Skeletal muscle tissue (tissue), 4 donors: Measurements from ENCODE around the gene MRAS. TPM values are rescaled to one million over a fixed set of nuclear protein-coding genes. Genes with fewer than 3 reads are reported as not detected.
"Not testable (repeated sequence)": the region's sequence is repeated elsewhere in the genome, so short reads cannot be mapped to it uniquely, and the experiment has no call there.

Source experiments
- H3K27ac ChIP-seq: one replicate; pipeline ENCODE4 v1.7.0; 2013; ENCODE audit warnings: mild to moderate bottlenecking, low read depth, low read length, inconsistent platforms
- H3K27me3 ChIP-seq, 3 donors: one replicate each; pipeline ENCODE4 v1.7.0; 2013; ENCODE audit warnings: low read length in 3 of 3; ENCODE audit not compliant: control insufficient read depth in 3 of 3, insufficient read depth in 3 of 3
- H3K36me3 ChIP-seq, 3 donors: one replicate each; pipeline ENCODE4 v1.7.0; 2013; ENCODE audit warnings: low read length in 3 of 3; ENCODE audit not compliant: control insufficient read depth in 3 of 3, insufficient read depth in 3 of 3
- H3K4me1 ChIP-seq, 3 donors: one replicate each; pipeline ENCODE4 v1.7.0; 2013; ENCODE audit warnings: low read length in 3 of 3, mild to moderate bottlenecking in 3 of 3; ENCODE audit not compliant: control insufficient read depth in 3 of 3, insufficient read depth in 3 of 3
- H3K4me3 ChIP-seq, 3 donors: one replicate each; pipeline ENCODE4 v1.7.0; 2013; ENCODE audit warnings: low read length in 3 of 3
- H3K9ac ChIP-seq, 3 donors: one replicate each; pipeline ENCODE4 v1.7.0; 2013; ENCODE audit warnings: low read length in 3 of 3, mild to moderate bottlenecking in 3 of 3, moderate library complexity in 2 of 3, low read depth in 1 of 3
- H3K9me3 ChIP-seq, 3 donors: one replicate each; pipeline ENCODE4 v1.7.0; 2013; ENCODE audit warnings: low read length in 3 of 3; ENCODE audit not compliant: control insufficient read depth in 3 of 3
- total RNA-seq: library from RNA; depleted of rRNA; stranded (reverse); fragments of >200 nt; gene quantifications from one replicate; pipeline ENCODE4 v1.2.3, GENCODE V29; 2014
- donor health status: Osteomylitis.

MRAS gene
- total RNA-seq, 1 donor from 2014 or later = 28.7 TPM

- H3K9ac ChIP-seq = no peak overlapping the region
- H3K9me3 ChIP-seq = no peaks in the 10 kb centered on the region
- peaks cover 7 to 8% (median 7%) of the 10 kb centered on the region in 3 donors for H3K4me1 ChIP-seq
- H3K4me3 ChIP-seq = no peak overlapping the region
- no peak overlapping the region for H3K27ac ChIP-seq
- H3K27me3 ChIP-seq = no peaks in the 10 kb centered on the region
- H3K36me3 ChIP-seq = peaks cover 36 to 50% (median 40%) of the 10 kb centered on the region in 3 donors
Measured at GRCh38 chr3:138405486-138405885, 57.1 kb downstream of the MRAS start.

GRCh38 chr3:138406606-138407005 is 58.2 kb downstream of the MRAS start:
- Histone ChIP-seq H3K27ac (no peak overlapping the region), H3K9ac (no peak overlapping the region), H3K9me3 (no peaks in the 10 kb centered on the region), H3K4me1 (peaks cover 0 to 3% (median 0%) of the 10 kb centered on the region in 3 donors), H3K4me3 (no peak overlapping the region), H3K27me3 (no peaks in the 10 kb centered on the region), H3K36me3 (peaks cover 31 to 40% (median 31%) of the 10 kb centered on the region in 3 donors)

GRCh38 chr3:138407236-138407907 is 59.0 kb downstream of the MRAS start:
- H3K4me3 ChIP-seq = no peak overlapping the region
- no peaks in the 10 kb centered on the region for H3K27me3 ChIP-seq
- no peaks in the 10 kb centered on the region for H3K9me3 ChIP-seq
- H3K9ac ChIP-seq = no peak overlapping the region
- H3K4me1 ChIP-seq = peaks cover 0 to 3% (median 0%) of the 10 kb centered on the region in 3 donors
- peaks cover 25 to 33% (median 28%) of the 10 kb centered on the region in 3 donors for H3K36me3 ChIP-seq
- no peak overlapping the region for H3K27ac ChIP-seq

- Histone ChIP-seq H3K36me3 (peaks cover 16 to 18% (median 18%) of the 10 kb centered on the region in 3 donors), H3K4me3 (no peak overlapping the region), H3K27ac (no peak overlapping the region), H3K9me3 (no peaks in the 10 kb centered on the region), H3K27me3 (no peaks in the 10 kb centered on the region), H3K9ac (no peak overlapping the region), H3K4me1 (peaks cover 3 to 10% (median 8%) of the 10 kb centered on the region in 3 donors)
Measured at GRCh38 chr3:138408751-138409570, 60.6 kb downstream of the MRAS start.

GRCh38 chr3:138412821-138413551 is 64.6 kb downstream of the MRAS start:
- Histone ChIP-seq H3K27me3 (no peaks in the 10 kb centered on the region), H3K4me1 (peaks cover 4 to 12% (median 12%) of the 10 kb centered on the region in 3 donors), H3K27ac (no peak overlapping the region), H3K9ac (no peak overlapping the region), H3K9me3 (no peaks in the 10 kb centered on the region), H3K36me3 (no peaks in the 10 kb centered on the region), H3K4me3 (no peak overlapping the region)

- not testable (repeated sequence) for H3K9ac ChIP-seq, H3K9me3 ChIP-seq, H3K36me3 ChIP-seq, H3K4me3 ChIP-seq, H3K27me3 ChIP-seq, H3K27ac ChIP-seq
- peaks cover 9 to 24% (median 12%) of the 10 kb centered on the region in 3 donors for H3K4me1 ChIP-seq
Measured at GRCh38 chr3:138416236-138416635, 67.9 kb downstream of the MRAS start.

GRCh38 chr3:138417559-138417982 is 69.2 kb downstream of the MRAS start:
- Histone ChIP-seq H3K4me1 (peaks cover 9 to 23% (median 11%) of the 10 kb centered on the region in 3 donors), H3K36me3 (no peaks in the 10 kb centered on the region), H3K27me3 (no peaks in the 10 kb centered on the region), H3K9ac (no peak overlapping the region), H3K4me3 (no peak overlapping the region), H3K27ac (no peak overlapping the region), H3K9me3 (no peaks in the 10 kb centered on the region)

GRCh38 chr3:138418601-138419206 is 70.3 kb downstream of the MRAS start:
- no peaks in the 10 kb centered on the region for H3K36me3 ChIP-seq
- no peak overlapping the region for H3K27ac ChIP-seq
- no peaks in the 10 kb centered on the region for H3K27me3 ChIP-seq
- peaks cover 4 to 14% (median 9%) of the 10 kb centered on the region in 3 donors for H3K4me1 ChIP-seq
- no peaks in the 10 kb centered on the region for H3K9me3 ChIP-seq
- no peak overlapping the region for H3K4me3 ChIP-seq
- H3K9ac ChIP-seq = no peak overlapping the region

GRCh38 chr3:138423316-138423715 is 74.9 kb downstream of the MRAS start:
- no peak overlapping the region for H3K9ac ChIP-seq
- no peaks in the 10 kb centered on the region for H3K9me3 ChIP-seq
- H3K4me1 ChIP-seq = peaks cover 0 to 8% (median 4%) of the 10 kb centered on the region in 3 donors
- no peak overlapping the region for H3K4me3 ChIP-seq
- H3K36me3 ChIP-seq = no peaks in the 10 kb centered on the region
- H3K27me3 ChIP-seq = no peaks in the 10 kb centered on the region
- H3K27ac ChIP-seq = no peak overlapping the region
